NCI-H1694 treated with DMSO at 0.1 percent for 48 hours (cell line): ENCODE data around the gene GGNBP2.

Experiments
- DNase-seq: peaks from one replicate; lab custom pipeline; 2025; lab: John Stamatoyannopoulos, UW

Gene GGNBP2

GRCh38 chr17:36523113-36523512 lies 21.6 kb upstream of the GGNBP2 start:
- DNase-seq, result no peak

- DNase-seq, result no peak
Measured at GRCh38 chr17:36524428-36524876, 20.3 kb upstream of the GGNBP2 start.

- no peak for DNase-seq
Measured at GRCh38 chr17:36525113-36525512, 19.6 kb upstream of the GGNBP2 start.

- no peak for DNase-seq
Measured at GRCh38 chr17:36525888-36526287, 18.8 kb upstream of the GGNBP2 start.

- no peak for DNase-seq
Measured at GRCh38 chr17:36527621-36528250, 17.0 kb upstream of the GGNBP2 start.

GRCh38 chr17:36529121-36529520 lies 15.6 kb upstream of the GGNBP2 start:
- no peak for DNase-seq

GRCh38 chr17:36532435-36532975 lies 12.2 kb upstream of the GGNBP2 start:
- no peak for DNase-seq

GRCh38 chr17:36533935-36534839 lies 10.5 kb upstream of the GGNBP2 start:
- DNase-seq, result peak; percentile 48

- peak; percentile 86 for DNase-seq
Measured at GRCh38 chr17:36534840-36535668, 9.7 kb upstream of the GGNBP2 start, which contains the start of the genes MYO19 and PIGW. TSS of gene MYO19 (minus strand) at chr17:36534868. CDS start at chr17:36532538, 2,330 bp downstream. TSS of gene PIGW (plus strand) at chr17:36534987. CDS start at chr17:36537102, 2,115 bp downstream.

GRCh38 chr17:36535669-36536081 lies 9.0 kb upstream of the GGNBP2 start:
- no peak for DNase-seq

GRCh38 chr17:36540696-36541095 lies 4.0 kb upstream of the GGNBP2 start:
- no peak for DNase-seq

GRCh38 chr17:36542755-36543154 lies 2.0 kb upstream of the GGNBP2 start:
- no peak for DNase-seq

- no peak for DNase-seq
Measured at GRCh38 chr17:36544044-36544306, 744 bp upstream of the GGNBP2 start.

- DNase-seq, result no peak
Measured at GRCh38 chr17:36545077-36545464, 352 bp downstream of the GGNBP2 start.

GRCh38 chr17:36545465-36546417 lies 1.0 kb downstream of the GGNBP2 start:
- peak; percentile 91 for DNase-seq

GRCh38 chr17:36546418-36547093 lies 1.8 kb downstream of the GGNBP2 start:
- DNase-seq, result no peak

- no peak for DNase-seq
Measured at GRCh38 chr17:36547776-36548175, 3.1 kb downstream of the GGNBP2 start.

GRCh38 chr17:36550491-36551417 lies 6.0 kb downstream of the GGNBP2 start:
- no peak for DNase-seq

GRCh38 chr17:36553459-36553858 lies 8.7 kb downstream of the GGNBP2 start:
- DNase-seq, result no peak
